ENCODE measurements around the gene ARID2.

DNA sequence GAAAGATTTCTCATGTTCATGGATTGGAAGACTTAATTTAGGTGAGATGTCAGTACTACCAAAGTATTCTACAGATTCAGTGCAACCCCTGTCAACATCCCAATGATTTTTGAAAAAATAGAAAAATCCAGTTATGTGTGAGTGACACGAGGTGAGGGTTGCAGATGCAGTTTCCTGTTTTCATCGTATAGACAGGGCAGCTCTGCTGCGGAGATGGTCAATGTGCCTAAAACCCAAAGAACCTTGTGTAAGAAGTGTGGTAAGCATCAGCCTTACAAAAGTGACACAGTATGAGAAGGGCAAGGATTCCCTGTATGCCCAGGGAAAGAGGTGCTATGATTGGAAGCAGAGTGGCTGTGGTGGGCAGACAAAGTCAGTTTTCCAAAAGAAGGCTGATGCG is 166.5 kb downstream of the ARID2 start:
- TF ChIP-seq, protein P1, sequence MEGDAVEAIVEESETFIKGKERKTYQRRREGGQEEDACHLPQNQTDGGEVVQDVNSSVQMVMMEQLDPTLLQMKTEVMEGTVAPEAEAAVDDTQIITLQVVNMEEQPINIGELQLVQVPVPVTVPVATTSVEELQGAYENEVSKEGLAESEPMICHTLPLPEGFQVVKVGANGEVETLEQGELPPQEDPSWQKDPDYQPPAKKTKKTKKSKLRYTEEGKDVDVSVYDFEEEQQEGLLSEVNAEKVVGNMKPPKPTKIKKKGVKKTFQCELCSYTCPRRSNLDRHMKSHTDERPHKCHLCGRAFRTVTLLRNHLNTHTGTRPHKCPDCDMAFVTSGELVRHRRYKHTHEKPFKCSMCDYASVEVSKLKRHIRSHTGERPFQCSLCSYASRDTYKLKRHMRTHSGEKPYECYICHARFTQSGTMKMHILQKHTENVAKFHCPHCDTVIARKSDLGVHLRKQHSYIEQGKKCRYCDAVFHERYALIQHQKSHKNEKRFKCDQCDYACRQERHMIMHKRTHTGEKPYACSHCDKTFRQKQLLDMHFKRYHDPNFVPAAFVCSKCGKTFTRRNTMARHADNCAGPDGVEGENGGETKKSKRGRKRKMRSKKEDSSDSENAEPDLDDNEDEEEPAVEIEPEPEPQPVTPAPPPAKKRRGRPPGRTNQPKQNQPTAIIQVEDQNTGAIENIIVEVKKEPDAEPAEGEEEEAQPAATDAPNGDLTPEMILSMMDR (conservative IDR thresholded peaks at IDR 0.05; ENCODE audit: low read depth, low read length), result no peak
- TF ChIP-seq EZH2 (IDR thresholded peaks at IDR 0.05; ENCODE audit: low read length, unreplicated experiment), result no peak
- TF ChIP-seq EZH2phosphoT487 (IDR thresholded peaks at IDR 0.05; ENCODE audit: borderline replicate concordance, low read length), result no peak

Data from PC-3 (cell line).